Activated B cell treated with CpG ODN at 0.5 μM for 24 hours (primary cell): ENCODE measurements around the gene LRRC28. TPM values are rescaled to one million over a fixed set of nuclear protein-coding genes. Genes with fewer than 3 reads are reported as not detected.

Experiments
- ATAC-seq: fragments of 200-7000 bp; cut with Tn5 transposase; one replicate; pipeline ENCODE4 v1.10.0; 2021; ENCODE audit warnings: low read depth, mild to moderate bottlenecking, moderate library complexity
- CTCF ChIA-PET: fragments of 350-600 bp; sonication (Branson Sonifier 250); formaldehyde crosslinking; loops from one replicate; lab custom pipeline; 2021; ENCODE audit warnings: antibody characterized with exemption; lab: Charles Lee
- POLR2A ChIA-PET: fragments of 350-600 bp; sonication (Branson Sonifier 250); formaldehyde crosslinking; loops from one replicate; lab custom pipeline; 2021; ENCODE audit warnings: antibody characterized with exemption; lab: Charles Lee
- DNase-seq: peaks from one replicate; pipeline ENCODE4 v3.0.0; 2022
- H3K27ac Mint-ChIP-seq: one replicate; pipeline ENCODE4 v1.8.0; 2020; ENCODE audit warnings: mixed read lengths
- H3K27me3 Mint-ChIP-seq: one replicate; pipeline ENCODE4 v1.8.0; 2021; ENCODE audit warnings: mixed read lengths
- H3K36me3 Mint-ChIP-seq: one replicate; pipeline ENCODE4 v1.8.0; 2021; ENCODE audit warnings: low read depth, mixed read lengths
- H3K4me1 Mint-ChIP-seq: one replicate; pipeline ENCODE4 v1.8.0; 2021; ENCODE audit warnings: mixed read lengths
- H3K4me3 Mint-ChIP-seq: one replicate; pipeline ENCODE4 v1.8.0; 2020; ENCODE audit warnings: mild to moderate bottlenecking, mixed read lengths
- H3K9me3 Mint-ChIP-seq: one replicate; pipeline ENCODE4 v1.8.0; 2020; ENCODE audit warnings: mixed read lengths
- CTCF ChIP-seq: fragments of 200-600 bp; IDR thresholded peaks from one replicate; pipeline ENCODE4 v1.8.0; 2022; ENCODE audit warnings: antibody characterized with exemption, mild to moderate bottlenecking
- intact Hi-C: fragments of 100-400 bp; cut with micrococcal nuclease; formaldehyde crosslinking; loops from one replicate; pipeline ENCODE4 v1.15.1; 2024
- total RNA-seq: library from RNA; stranded (reverse); gene quantifications from 2 replicates; pipeline ENCODE4 v1.2.3, GENCODE V29; 2022

The LRRC28 gene
- total RNA-seq, 1 donor from 2014 or later: 21.2 TPM

GRCh38 chr15:99344639-99345038 is 93.4 kb downstream of the LRRC28 start:
- CTCF ChIA-PET: interaction anchor here (0.6 to 2.4 kb wide), 7 partner anchors 27 to 359 kb away, joined by 3 to 44 read pairs (median 3); no protein-coding TSS in a partner anchor
- ATAC-seq: peak; percentile 73
- intact Hi-C loops: loop anchor here (1.0 to 10.0 kb wide), 3 partner anchors 160 to 360 kb away; partner anchors contain the start of gene MEF2A
- H3K27ac Mint-ChIP-seq: no peak overlapping the region
- H3K36me3 Mint-ChIP-seq: no peaks in the 10 kb centered on the region
- POLR2A ChIA-PET: interaction anchor here (1.1 to 1.7 kb wide), 4 partner anchors 162 to 360 kb away, joined by 4 to 8 read pairs (median 5); partner anchors contain the start of gene MEF2A
- peaks cover 31% of the 10 kb centered on the region for H3K4me1 Mint-ChIP-seq
- H3K9me3 Mint-ChIP-seq: peaks cover 2% of the 10 kb centered on the region
- no peaks in the 10 kb centered on the region for H3K27me3 Mint-ChIP-seq
- peak overlapping the region; percentile 12 for H3K4me3 Mint-ChIP-seq
- no peak for TF ChIP-seq CTCF
- no peak for DNase-seq

GRCh38 chr15:99345242-99345641 is 94.0 kb downstream of the LRRC28 start:
- DNase-seq (no peak), ATAC-seq (no peak)
- intact Hi-C loops: loop anchor here (10.0 kb wide), 1 partner anchor 160 kb away; no protein-coding TSS in a partner anchor
- TF ChIP-seq CTCF: no peak
- Mint-ChIP-seq H3K27ac (no peak overlapping the region), H3K36me3 (no peaks in the 10 kb centered on the region), H3K9me3 (peaks cover 2% of the 10 kb centered on the region), H3K27me3 (no peaks in the 10 kb centered on the region), H3K4me1 (peaks cover 31% of the 10 kb centered on the region), H3K4me3 (no peak overlapping the region)
- POLR2A ChIA-PET: no interaction called here
- CTCF ChIA-PET: interaction anchor here (0.6 to 2.4 kb wide), 4 partner anchors 26 to 359 kb away, joined by 3 to 44 read pairs (median 6); no protein-coding TSS in a partner anchor

GRCh38 chr15:99345832-99346462 is 94.7 kb downstream of the LRRC28 start:
- intact Hi-C loops: loop anchor here (10.0 kb wide), 1 partner anchor 159 kb away; no protein-coding TSS in a partner anchor
- CTCF ChIA-PET: interaction anchor here (0.9 kb wide), 1 partner anchor 358 kb away, joined by 3 read pairs; no protein-coding TSS in a partner anchor
- Mint-ChIP-seq H3K27me3 (no peaks in the 10 kb centered on the region), H3K4me1 (peaks cover 31% of the 10 kb centered on the region), H3K36me3 (no peaks in the 10 kb centered on the region), H3K9me3 (peaks cover 2% of the 10 kb centered on the region), H3K4me3 (no peak overlapping the region), H3K27ac (no peak overlapping the region)
- TF ChIP-seq CTCF: no peak
- DNase-seq: no peak
- peak; percentile 70 for ATAC-seq
- POLR2A ChIA-PET: interaction anchor here (1.2 kb wide), 1 partner anchor 219 kb away, joined by 5 read pairs; no protein-coding TSS in a partner anchor

GRCh38 chr15:99347574-99347973 is 96.3 kb downstream of the LRRC28 start:
- no peak for DNase-seq
- Mint-ChIP-seq H3K27me3 (no peaks in the 10 kb centered on the region), H3K36me3 (no peaks in the 10 kb centered on the region), H3K9me3 (peaks cover 2% of the 10 kb centered on the region), H3K4me1 (peaks cover 28% of the 10 kb centered on the region), H3K4me3 (no peak overlapping the region), H3K27ac (no peak overlapping the region)
- ChIA-PET CTCF (interaction anchor here (2.5 kb wide), 1 partner anchor 357 kb away, joined by 9 read pairs; no protein-coding TSS in a partner anchor), POLR2A (no interaction called here)
- intact Hi-C loops: loop anchor here (10.0 kb wide), 1 partner anchor 157 kb away; no protein-coding TSS in a partner anchor
- no peak for TF ChIP-seq CTCF
- no peak for ATAC-seq

GRCh38 chr15:99348412-99348811 is 97.1 kb downstream of the LRRC28 start:
- Mint-ChIP-seq H3K27me3 (no peaks in the 10 kb centered on the region), H3K4me1 (peaks cover 28% of the 10 kb centered on the region), H3K36me3 (peaks cover 5% of the 10 kb centered on the region), H3K9me3 (peaks cover 2% of the 10 kb centered on the region), H3K4me3 (no peak overlapping the region), H3K27ac (no peak overlapping the region)
- CTCF ChIA-PET: interaction anchor here (2.5 kb wide), 1 partner anchor 356 kb away, joined by 9 read pairs; no protein-coding TSS in a partner anchor
- intact Hi-C loops: loop anchor here (10.0 kb wide), 1 partner anchor 156 kb away; no protein-coding TSS in a partner anchor
- POLR2A ChIA-PET: interaction anchor here (0.7 kb wide), 1 partner anchor 374 kb away, joined by 4 read pairs; no protein-coding TSS in a partner anchor
- DNase-seq (no peak), ATAC-seq (no peak)
- TF ChIP-seq CTCF: no peak
